GM18868 (cell line): ENCODE measurements around the gene ADGRG6.
"Not testable (repeated sequence)": the region's sequence is repeated elsewhere in the genome, so short reads cannot be mapped to it uniquely, and the experiment has no call there.

Experiments
- ATAC-seq: cut with Tn5 transposase; IDR thresholded peaks from one replicate; pipeline ENCODE4 v1.9.1; 2021; ENCODE audit warnings: mild to moderate bottlenecking, moderate library complexity; ENCODE audit not compliant: unreplicated experiment

Gene ADGRG6

DNA sequence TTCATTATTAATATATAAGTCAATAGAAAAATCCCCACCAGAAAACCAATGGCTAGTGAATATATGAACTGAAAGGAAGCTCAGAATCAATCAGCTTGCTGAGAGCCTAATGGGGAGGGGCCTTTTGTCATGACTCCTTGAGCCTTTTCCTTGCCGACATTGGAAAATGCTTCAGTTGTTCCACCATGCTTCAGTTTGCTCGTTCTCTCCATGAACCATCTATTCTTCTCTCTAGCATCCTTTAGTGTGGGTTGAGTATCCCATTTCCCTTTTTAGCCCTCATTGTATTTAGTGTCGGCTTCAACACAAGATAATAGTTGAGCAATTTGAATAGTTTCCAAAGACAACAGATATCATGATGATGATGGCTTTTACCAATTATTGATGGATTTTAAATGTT is 139.9 kb downstream of the ADGRG6 start:
- no peak for ATAC-seq

DNA sequence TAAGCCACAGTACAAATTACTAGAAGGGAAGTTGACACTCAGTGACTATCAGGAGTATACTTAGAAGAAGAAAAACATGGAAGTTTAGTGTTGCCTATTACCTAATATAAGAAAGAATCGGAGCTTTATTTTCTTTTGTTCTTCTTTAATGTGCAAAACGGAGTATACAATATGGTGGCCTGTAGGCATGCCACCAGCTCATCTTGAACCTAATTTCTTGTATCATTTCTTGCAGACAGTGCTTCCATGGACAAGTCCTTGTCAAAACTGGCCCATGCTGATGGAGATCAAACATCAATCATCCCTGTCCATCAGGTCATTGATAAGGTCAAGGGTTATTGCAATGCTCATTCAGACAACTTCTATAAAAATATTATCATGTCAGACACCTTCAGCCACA is 141.3 kb downstream of the ADGRG6 start:
- ATAC-seq = no peak

DNA sequence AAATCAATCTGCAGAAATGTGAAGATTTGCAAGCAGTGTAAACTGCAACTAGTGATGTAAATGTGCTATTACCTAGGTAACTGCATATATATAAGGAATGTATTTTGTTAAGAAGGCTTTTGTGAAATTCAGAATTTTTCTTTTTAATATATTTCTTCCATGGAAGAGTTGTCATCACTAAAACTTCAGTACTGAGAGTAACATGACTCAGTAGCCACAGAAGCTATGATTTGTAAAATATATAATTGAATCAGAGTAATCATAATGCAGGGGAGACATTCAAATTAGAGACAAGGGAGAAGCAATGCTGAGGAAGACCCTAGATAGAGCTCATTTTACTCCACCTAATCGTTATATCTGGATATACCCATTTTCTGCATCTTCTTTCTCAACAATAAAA is 141.7 kb downstream of the ADGRG6 start:
- no peak for ATAC-seq

DNA sequence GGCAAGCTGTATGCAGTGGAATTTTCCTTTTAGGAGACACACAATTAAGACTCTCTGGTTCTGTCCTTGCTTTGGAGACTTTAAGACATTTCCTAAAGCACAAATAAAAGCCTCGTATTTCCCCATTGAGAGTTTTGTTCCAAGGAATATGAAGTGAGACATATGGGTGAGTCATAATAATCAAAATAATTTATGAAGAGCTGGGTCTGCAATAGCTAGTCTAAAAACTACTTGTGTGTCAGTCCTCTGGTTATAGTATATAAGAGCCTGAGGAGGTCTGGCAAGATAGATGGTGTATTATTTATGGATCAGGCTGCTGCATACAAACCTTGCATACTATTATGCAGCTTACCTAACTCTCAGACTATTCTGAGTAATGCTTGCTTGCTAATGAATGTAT is 142.6 kb downstream of the ADGRG6 start:
- ATAC-seq = no peak

DNA sequence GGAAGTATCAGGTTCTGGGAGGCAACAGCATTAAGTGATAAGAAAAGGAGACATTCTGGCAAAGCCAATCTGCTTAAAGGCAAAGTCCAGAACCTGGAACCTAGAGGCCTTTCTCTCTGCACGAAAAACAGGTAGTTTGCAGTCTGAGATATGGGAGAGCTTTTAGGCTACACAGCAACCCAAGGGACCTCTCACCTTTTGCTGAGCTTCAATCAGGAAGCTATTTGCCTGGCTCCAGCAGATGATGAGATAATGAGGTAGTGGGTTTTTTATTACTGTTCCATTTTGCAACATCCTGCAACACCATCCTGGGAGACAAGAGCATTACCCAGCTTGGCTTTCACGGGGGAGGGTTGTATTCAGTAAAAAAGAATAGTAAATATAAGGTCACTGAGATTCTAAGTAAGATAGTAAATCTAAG is 143.1 kb downstream of the ADGRG6 start:
- ATAC-seq = no peak

DNA sequence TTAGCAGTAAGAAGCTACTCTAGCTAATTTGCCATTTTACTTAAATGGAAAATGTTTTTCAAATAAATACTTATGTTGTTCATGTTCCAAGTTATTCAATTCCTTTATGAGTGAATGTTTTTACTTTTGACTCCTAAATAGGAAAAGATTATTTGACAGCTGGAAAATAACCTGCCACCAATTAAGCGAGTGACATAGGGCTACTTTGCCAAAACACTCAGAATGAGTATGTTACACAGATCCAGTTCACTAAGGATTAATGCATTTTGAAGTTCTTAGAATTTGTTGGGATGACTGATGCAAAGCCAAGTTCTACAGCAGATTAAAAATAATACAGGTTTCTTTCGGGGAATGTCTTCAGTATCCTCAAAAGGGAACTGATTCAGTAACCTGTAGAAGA is 144.4 kb downstream of the ADGRG6 start:
- no peak for ATAC-seq

DNA sequence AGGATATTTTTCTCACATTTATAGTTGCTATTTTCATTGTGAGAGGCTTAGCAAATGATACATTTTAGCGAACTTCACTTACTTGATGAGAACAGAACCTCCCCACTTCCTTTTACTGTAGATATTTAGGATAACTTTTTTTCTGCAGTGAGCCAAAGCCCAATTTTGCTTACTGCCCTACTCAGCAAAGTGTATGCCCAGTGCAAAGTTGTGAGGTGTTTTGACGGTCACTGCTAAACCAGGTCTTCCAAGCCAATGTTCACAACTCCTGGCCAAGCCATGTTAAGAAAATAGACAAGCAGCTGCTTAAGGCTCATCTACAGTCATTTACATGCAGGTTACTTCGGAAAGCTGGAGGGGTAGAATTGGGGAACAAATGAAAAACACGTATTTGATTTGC is 144.8 kb downstream of the ADGRG6 start:
- no peak for ATAC-seq

DNA sequence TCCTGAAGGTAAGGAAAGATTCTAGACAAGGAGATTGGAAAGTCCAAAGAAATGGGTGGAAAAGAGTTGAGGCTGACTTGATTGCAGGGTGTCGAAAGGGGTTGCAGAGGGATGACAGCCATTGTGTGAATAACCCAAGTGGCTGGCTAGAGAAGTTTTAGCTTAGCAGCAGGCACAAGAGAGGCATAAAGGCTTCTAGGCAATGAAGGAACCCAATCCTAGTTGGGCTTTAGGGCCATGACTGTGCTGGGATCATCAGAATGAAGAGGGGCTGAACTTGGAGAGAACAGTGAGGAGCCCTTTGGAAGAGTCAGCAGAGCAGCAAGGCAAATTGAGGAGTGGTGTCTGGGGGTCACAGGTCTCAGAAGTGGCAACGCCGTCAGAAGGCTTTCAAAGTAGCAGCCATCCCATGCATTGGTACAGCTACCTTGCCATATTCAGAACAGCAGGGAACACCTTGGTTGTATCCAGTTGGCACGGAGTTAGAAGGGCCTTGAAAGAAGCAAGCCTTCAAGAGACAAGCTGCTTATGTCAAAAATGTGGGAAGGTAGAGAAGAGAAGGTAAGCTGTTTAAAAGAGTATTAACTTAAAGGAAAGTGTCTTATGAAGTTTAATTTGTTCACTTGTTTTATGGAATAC is 146.4 kb downstream of the ADGRG6 start:
- ATAC-seq = no peak

DNA sequence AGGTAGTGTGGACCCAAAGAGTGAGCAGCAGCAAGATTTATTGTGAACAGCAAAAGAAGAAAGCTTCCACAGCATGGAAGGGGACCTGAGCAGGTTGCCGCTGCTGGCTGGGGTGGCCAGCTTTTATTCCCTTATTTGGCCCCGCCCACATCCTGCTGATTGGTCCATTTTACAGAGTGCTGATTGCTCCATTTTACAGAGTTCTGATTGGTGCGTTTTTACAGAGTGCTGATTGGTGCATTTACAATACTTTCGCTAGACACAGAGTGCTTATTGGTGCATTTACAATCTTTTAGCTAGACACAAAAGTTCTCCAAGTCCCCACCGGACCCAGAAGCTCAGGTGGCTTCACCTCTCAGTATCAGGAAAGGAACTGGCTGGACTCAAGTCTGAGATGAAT is 149.0 kb downstream of the ADGRG6 start:
- ATAC-seq = not testable (repeated sequence)

DNA sequence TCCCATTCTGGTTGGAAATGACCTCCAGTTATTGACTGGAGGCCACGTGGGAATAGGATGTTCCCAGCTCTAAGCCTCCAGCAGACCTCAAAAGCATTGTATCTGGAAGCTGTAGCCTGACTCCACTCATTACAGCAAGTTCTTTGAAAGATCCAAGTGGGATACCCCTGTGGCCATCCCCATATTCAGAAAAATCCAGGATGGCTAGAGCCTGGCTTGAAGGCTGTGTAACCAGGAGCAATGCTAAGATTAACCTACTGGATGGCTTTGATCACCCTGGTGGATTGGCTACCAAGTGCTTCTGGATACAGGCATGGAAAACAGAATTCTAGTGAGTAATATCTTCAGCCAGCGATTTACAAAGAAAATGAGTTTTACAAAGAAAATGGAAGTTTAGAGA is 151.2 kb downstream of the ADGRG6 start:
- ATAC-seq = no peak

DNA sequence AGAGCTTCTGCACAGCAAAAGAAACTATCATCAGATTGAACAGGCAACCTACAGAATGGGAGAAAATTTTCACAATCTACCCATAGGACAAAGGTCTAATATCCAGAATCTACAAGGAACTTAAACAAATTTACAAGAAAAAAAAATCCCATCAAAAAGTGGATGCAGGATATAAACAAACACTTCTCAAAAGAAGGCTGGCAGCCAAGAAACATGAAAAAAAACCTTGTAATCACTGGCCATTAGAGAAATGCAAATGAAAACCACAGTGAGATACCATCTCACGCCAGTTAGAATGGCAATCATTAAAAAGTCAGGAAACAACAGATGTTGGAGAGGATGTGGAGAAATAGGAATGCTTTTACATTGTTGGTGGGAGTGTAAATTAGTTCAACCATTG is 152.4 kb downstream of the ADGRG6 start:
- ATAC-seq = not testable (repeated sequence)

DNA sequence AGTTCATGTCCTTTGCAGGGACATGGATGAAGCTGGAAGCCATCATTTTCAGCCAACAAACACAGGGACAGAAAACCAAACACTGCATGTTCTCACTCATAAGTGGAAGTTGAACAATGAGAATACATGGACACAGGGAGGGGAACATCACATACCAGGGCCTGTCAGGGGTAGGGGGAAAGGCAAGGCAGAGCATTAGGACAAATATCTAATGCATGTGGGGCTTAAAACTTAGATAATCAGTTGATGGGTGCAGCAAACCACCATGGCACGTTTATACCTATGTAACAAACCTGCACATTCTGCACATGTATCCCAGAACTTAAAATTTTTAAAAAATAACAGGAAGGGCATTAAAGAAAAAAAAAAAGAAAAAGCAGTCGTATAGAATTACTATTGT is 153.0 kb downstream of the ADGRG6 start:
- ATAC-seq = not testable (repeated sequence)

DNA sequence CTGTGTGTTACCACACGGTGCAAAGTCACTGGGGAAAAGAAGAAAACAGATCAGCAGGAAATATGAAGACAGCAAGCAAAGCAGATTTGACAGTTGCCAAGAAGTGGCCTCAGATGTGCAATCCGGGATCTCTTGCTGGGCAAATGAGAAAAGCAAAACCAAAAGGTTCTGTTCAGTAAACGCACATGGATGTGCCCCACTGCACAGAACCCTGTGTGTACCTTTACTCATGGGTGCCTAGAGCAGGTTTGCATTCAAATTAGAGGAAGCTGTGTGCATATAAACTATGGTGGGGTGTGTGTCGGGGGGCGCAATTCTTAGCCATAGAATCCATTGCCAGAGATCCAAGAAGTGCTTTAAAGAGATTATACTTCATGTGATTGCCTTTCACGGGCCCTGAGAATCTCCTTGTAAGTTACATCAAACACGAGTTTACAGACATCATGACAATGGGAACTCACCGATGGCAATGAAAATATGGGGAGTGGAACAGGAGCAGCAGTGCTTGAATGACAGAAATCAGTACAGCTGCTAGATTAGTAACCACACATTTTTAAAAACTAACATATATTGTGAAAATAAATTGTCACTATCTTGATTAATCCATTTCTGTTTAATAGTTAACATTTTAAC is 154.3 kb downstream of the ADGRG6 start:
- ATAC-seq = no peak

DNA sequence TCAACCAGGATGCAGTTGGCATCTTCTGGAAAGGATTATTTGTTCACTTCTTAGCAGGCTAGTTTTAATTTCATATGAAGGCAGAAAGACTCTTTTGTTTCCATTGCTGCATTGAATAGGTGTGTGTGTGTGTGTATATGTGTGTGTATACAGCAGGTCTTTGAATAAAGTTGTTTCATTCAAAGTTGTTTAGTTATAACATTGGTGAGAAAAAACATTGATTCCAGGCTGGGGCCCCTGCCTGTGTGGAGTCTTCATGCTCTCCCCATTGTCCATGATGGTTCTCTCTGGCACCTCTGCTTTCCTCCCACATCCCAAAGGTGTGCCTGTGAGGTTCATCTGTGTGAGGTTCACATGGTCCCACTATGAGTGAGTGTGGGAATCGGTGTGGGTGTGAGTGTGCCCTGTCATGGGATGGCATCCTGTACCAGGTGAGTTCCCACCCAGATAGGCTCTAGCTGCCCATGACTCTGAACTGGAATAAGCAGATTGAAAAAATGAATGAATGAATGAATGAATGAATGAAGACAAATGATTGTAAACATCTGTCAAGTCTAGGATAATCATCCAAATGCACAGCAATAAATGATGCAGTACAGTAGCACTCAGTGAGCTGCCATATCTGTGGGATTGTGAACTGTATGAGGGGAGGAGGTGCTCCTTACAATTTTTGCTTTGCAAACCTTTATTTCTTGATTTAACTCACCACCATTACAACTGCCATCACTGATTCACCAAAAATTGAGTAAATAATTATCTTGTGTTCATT is 156.0 kb downstream of the ADGRG6 start:
- ATAC-seq = no peak

DNA sequence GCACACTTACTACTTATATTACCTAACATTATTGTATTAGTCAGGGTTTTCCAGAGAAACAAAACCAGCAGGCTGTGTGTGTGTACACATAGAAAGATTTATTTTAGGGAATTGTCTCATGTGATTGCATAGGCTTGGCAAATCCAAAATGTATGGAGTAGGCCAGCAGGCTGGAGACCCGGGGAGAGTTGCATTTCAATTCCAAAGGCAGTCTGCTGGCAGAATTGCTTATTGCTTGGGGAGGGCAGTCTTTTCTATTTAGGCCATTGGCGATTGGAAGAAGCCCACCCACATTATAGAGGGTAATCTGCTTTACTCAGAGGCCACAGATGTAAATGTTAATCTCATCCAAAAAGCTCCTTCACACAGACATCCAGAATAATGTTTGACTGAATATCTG is 157.0 kb downstream of the ADGRG6 start:
- ATAC-seq = no peak

DNA sequence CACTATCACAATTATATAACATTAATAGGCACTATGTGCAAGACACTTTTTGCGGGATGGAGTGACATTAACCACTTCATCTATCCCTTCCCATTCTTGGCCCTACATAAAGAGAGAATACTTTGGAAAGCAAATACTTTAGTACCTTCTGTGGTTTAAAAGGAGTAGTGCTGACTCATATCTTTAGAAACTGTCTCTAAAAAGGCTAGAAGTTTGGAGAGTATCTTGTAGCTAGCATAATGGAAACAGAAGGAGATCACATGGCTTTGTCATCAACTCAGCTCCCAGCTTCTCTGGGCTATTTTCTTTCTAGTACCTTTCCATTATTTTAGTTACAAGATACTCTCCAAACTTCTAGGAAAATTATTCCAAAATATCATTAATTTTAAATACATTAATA is 157.5 kb downstream of the ADGRG6 start:
- ATAC-seq = no peak

DNA sequence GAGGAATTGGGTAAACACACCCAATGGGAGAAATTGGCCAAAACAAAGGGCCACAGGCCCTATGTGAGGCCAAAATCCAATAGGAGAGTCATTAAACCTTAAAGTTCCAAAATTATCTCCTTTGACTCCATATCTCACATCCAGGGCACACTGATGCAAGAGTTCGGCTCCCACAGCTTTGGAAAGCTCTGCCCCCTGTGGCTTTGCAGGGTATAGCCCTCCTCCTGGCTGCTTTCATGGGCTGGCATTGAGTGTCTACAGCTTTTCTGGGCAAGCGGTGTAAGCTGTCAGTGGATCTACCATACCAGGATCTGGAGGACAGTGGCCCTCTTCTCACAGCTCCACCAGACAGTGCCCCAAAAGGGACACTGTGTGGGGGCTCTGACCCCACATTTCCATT is 160.5 kb downstream of the ADGRG6 start:
- no peak for ATAC-seq

DNA sequence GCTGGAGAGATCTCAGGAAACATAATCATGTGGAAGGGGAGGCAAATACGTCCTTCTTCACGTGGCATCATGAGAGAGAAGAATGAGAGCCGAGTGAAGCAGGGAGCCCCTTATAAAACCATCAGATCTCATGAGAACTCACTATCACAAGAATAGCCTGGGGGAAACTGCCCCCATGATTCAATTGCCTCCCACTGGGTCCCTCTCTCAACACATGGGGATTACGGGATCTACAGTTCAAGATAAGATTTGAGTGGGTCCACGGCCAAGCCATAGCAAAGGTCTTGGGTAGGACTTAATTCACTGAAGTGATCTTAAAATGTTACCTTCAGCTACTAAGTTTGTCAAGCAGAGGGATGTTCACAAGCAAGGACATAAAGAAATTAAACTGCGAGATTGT is 162.2 kb downstream of the ADGRG6 start:
- no peak for ATAC-seq

DNA sequence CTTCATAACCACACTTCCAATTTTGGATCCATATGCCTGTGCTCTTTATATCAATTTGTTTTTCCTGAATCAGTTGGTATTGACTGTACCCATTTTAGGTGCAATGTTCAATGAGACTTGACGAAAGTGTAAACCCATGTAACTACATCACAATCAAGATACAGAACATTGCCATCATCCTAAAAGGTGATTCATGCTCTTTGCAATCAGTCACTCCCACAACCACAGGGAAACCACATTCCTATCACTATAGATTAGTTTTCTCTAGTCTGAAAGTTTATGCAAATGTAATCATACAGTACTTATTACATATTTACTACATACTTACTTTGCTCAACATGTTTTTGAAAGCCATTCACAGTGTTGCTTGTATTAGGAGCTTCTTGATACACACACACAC is 167.4 kb downstream of the ADGRG6 start:
- no peak for ATAC-seq

DNA sequence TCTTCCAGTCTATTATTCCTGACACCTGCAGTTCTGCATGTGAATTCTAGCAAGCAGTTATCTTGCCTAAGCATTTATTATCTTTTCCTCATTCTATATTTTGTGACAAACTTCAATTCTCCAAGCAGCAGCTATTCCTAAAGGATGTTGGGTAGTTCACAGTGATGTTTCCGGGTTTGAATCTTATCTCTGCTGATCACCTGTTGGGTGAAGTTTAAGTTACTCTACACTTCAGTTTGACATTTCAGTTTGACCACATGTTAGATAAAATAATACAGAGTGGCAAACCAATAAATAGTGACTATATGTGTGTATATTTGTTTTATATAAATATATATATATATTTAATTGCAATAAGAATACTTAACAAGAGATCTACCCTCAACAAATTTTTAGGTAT is 168.6 kb downstream of the ADGRG6 start:
- no peak for ATAC-seq

DNA sequence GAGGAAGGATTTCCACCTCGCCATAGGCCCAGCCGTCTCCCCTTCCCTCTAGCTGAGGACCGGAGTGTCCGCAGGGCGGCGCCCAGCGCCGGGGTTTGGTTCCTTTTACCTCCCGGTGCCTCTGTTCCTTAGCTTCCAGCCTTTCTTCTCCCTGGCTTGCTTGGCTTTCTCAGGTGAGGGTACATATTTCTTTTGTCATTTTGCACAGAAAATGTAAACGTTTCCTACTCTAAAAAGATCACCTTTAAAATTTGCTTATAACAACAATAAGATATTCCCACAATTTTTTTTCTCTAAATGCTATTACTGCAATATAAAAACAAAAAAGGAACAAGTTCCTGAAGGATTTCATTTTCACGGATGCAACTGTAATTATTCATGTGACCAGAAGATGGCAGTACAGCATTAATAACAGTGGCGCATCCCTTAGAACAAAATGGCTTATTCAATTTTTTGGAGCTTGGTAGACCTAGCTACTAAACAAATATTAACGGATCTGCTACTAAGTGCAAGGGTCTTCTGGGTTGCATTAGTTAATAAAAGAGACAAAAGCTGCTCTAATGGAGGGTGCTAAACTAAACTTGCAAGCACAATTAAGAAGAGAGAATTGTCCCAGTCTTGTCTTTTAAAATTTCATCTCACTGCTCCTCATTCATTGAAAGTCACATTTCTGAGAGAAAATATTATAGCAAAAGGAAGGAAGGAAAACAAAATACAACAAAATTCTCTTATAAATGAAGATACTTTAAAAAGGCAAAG is 172.9 kb downstream of the ADGRG6 start:
- peak; percentile 68 for ATAC-seq

DNA sequence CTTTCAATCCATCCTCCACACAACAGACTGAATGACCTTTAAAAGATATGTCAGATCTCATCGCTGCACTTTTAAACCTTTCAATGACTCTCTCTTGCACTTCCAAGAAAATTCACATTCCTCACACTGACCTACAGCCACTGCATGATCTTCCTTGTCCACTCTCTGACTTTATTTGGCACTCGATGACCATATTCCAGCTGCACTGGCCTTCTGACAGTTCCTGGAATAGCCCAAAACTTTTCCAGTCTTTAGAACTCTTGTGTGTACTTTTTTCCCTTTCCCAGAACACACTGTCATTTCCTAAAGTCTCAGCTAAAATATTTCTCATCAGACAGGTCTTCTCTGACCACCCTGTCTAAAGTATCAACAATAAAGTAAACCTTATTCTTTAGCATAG is 174.6 kb downstream of the ADGRG6 start:
- ATAC-seq = no peak
